IPS-15b (cell line): ENCODE measurements around the gene ARHGAP28.
"Not testable (repeated sequence)": the region's sequence is repeated elsewhere in the genome, so short reads cannot be mapped to it uniquely, and the experiment has no call there.

Experiments
- H3K27me3 ChIP-seq: one replicate; pipeline ENCODE4 v1.6.1; 2013; ENCODE audit warnings: low read length; ENCODE audit not compliant: control insufficient read depth, insufficient read depth
- H3K36me3 ChIP-seq: one replicate; pipeline ENCODE4 v1.6.1; 2013; ENCODE audit warnings: low read length; ENCODE audit not compliant: control insufficient read depth, insufficient read depth
- H3K4me1 ChIP-seq: one replicate; pipeline ENCODE4 v1.6.1; 2013; ENCODE audit warnings: mild to moderate bottlenecking, low read length; ENCODE audit not compliant: control insufficient read depth, insufficient read depth
- H3K4me3 ChIP-seq: one replicate; pipeline ENCODE4 v1.5.1; 2013; ENCODE audit warnings: low read depth, low read length
- H3K9ac ChIP-seq: one replicate; pipeline ENCODE4 v1.6.1; 2013; ENCODE audit warnings: low read depth, mild to moderate bottlenecking, low read length
- H3K9me3 ChIP-seq: one replicate; pipeline ENCODE4 v1.6.1; 2013; ENCODE audit warnings: mild to moderate bottlenecking, low read length; ENCODE audit not compliant: control insufficient read depth, insufficient read depth

The ARHGAP28 gene

GRCh38 chr18:6920099-6920955 lies 190.8 kb downstream of the ARHGAP28 start:
- H3K36me3 ChIP-seq, result no peaks in the 10 kb centered on the region
- H3K4me3 ChIP-seq, result no peak overlapping the region
- H3K27me3 ChIP-seq, result no peaks in the 10 kb centered on the region
- H3K4me1 ChIP-seq, result no peaks in the 10 kb centered on the region
- no peaks in the 10 kb centered on the region for H3K9me3 ChIP-seq
- H3K9ac ChIP-seq, result no peak overlapping the region

- Histone ChIP-seq H3K9me3 (no peaks in the 10 kb centered on the region), H3K27me3 (no peaks in the 10 kb centered on the region)
Observed at GRCh38 chr18:6921571-6921970, 192.1 kb downstream of the ARHGAP28 start.

GRCh38 chr18:6923220-6923619 lies 193.7 kb downstream of the ARHGAP28 start:
- no peaks in the 10 kb centered on the region for H3K9me3 ChIP-seq
- no peak overlapping the region for H3K9ac ChIP-seq
- H3K36me3 ChIP-seq, result no peaks in the 10 kb centered on the region
- no peaks in the 10 kb centered on the region for H3K4me1 ChIP-seq
- no peaks in the 10 kb centered on the region for H3K27me3 ChIP-seq
- no peak overlapping the region for H3K4me3 ChIP-seq

More at GRCh38 chr18:6921571-6921970, 192.1 kb downstream of the ARHGAP28 start:
- Histone ChIP-seq H3K36me3 (no peaks in the 10 kb centered on the region), H3K4me1 (no peaks in the 10 kb centered on the region), H3K4me3 (no peak overlapping the region), H3K9ac (no peak overlapping the region)

- Histone ChIP-seq H3K36me3 (no peaks in the 10 kb centered on the region), H3K4me1 (no peaks in the 10 kb centered on the region), H3K9ac (no peak overlapping the region), H3K9me3 (no peaks in the 10 kb centered on the region), H3K4me3 (no peak overlapping the region), H3K27me3 (no peaks in the 10 kb centered on the region)
Observed at GRCh38 chr18:6927153-6927552, 197.6 kb downstream of the ARHGAP28 start.

- Histone ChIP-seq H3K4me1 (no peaks in the 10 kb centered on the region), H3K36me3 (no peaks in the 10 kb centered on the region), H3K9me3 (no peaks in the 10 kb centered on the region), H3K4me3 (no peak overlapping the region), H3K9ac (no peak overlapping the region), H3K27me3 (no peaks in the 10 kb centered on the region)
Observed at GRCh38 chr18:6928359-6928758, 198.8 kb downstream of the ARHGAP28 start.

GRCh38 chr18:6929370-6930102 lies 200.0 kb downstream of the ARHGAP28 start:
- no peaks in the 10 kb centered on the region for H3K36me3 ChIP-seq
- H3K9me3 ChIP-seq, result no peaks in the 10 kb centered on the region
- no peaks in the 10 kb centered on the region for H3K27me3 ChIP-seq
- H3K9ac ChIP-seq, result no peak overlapping the region
- H3K4me3 ChIP-seq, result no peak overlapping the region
- no peaks in the 10 kb centered on the region for H3K4me1 ChIP-seq

- Histone ChIP-seq H3K4me1 (no peaks in the 10 kb centered on the region), H3K4me3 (no peak overlapping the region), H3K27me3 (no peaks in the 10 kb centered on the region), H3K36me3 (no peaks in the 10 kb centered on the region), H3K9me3 (no peaks in the 10 kb centered on the region), H3K9ac (no peak overlapping the region)
Observed at GRCh38 chr18:6934859-6935258, 205.3 kb downstream of the ARHGAP28 start.

- H3K36me3 ChIP-seq, result peaks cover 3% of the 10 kb centered on the region
- H3K9me3 ChIP-seq, result no peaks in the 10 kb centered on the region
- no peak overlapping the region for H3K4me3 ChIP-seq
- no peak overlapping the region for H3K9ac ChIP-seq
- H3K27me3 ChIP-seq, result no peaks in the 10 kb centered on the region
- H3K4me1 ChIP-seq, result no peaks in the 10 kb centered on the region
Observed at GRCh38 chr18:6938003-6938402, 208.5 kb downstream of the ARHGAP28 start.

- not testable (repeated sequence) for H3K9ac ChIP-seq, H3K27me3 ChIP-seq, H3K36me3 ChIP-seq, H3K4me1 ChIP-seq, H3K9me3 ChIP-seq, H3K4me3 ChIP-seq
Observed at GRCh38 chr18:6938403-6938802, 208.9 kb downstream of the ARHGAP28 start.

- H3K4me3 ChIP-seq, result no peak overlapping the region
- H3K36me3 ChIP-seq, result peaks cover 3% of the 10 kb centered on the region
- H3K9me3 ChIP-seq, result no peaks in the 10 kb centered on the region
- H3K27me3 ChIP-seq, result no peaks in the 10 kb centered on the region
- H3K9ac ChIP-seq, result no peak overlapping the region
- H3K4me1 ChIP-seq, result no peaks in the 10 kb centered on the region
Observed at GRCh38 chr18:6939972-6940371, 210.5 kb downstream of the ARHGAP28 start.

- no peaks in the 10 kb centered on the region for H3K9me3 ChIP-seq
- no peak overlapping the region for H3K9ac ChIP-seq
- peaks cover 3% of the 10 kb centered on the region for H3K36me3 ChIP-seq
- no peak overlapping the region for H3K4me3 ChIP-seq
- H3K27me3 ChIP-seq, result no peaks in the 10 kb centered on the region
- no peaks in the 10 kb centered on the region for H3K4me1 ChIP-seq
Observed at GRCh38 chr18:6940451-6940850, 210.9 kb downstream of the ARHGAP28 start.

- Histone ChIP-seq H3K27me3 (no peaks in the 10 kb centered on the region), H3K36me3 (peaks cover 3% of the 10 kb centered on the region), H3K9me3 (no peaks in the 10 kb centered on the region), H3K4me1 (no peaks in the 10 kb centered on the region), H3K9ac (no peak overlapping the region), H3K4me3 (no peak overlapping the region)
Observed at GRCh38 chr18:6941996-6942395, 212.5 kb downstream of the ARHGAP28 start.
